Heart right ventricle (tissue), 16 donors: Measurements from ENCODE around the gene FUT2. TPM values are rescaled to one million over a fixed set of nuclear protein-coding genes. Genes with fewer than 3 reads are reported as not detected.

ENCODE experiments used
- ATAC-seq, 8 donors: fragments of 200-7000 bp; cut with Tn5 transposase; one replicate each; pipeline ENCODE4 v1.9.1; 2020; ENCODE audit warnings: mild to moderate bottlenecking in 8 of 8, moderate library complexity in 8 of 8, moderate number of reproducible peaks in 1 of 8
- DNase-seq, 2 donors: peaks; one replicate each; pipeline ENCODE4 v3.0.0-alpha.2; 2020
- H3K27ac ChIP-seq, 10 donors: fragments of 200-600 bp; sonication (generic) in 2 of 10; one replicate each; pipeline versions ENCODE4 v1.5.0 to v1.8.0; 2020 to 2022; ENCODE audit warnings: mild to moderate bottlenecking in 3 of 10
- H3K27me3 ChIP-seq, 7 donors: fragments of 200-600 bp; one replicate each; pipeline ENCODE4 v1.8.0; 2021 to 2022; ENCODE audit warnings: mild to moderate bottlenecking in 2 of 7
- H3K36me3 ChIP-seq, 9 donors: fragments of 200-600 bp; sonication (generic) in 1 of 9; one replicate each; pipeline versions ENCODE4 v1.5.0 to v1.8.0; 2020 to 2022; ENCODE audit warnings: mild to moderate bottlenecking in 2 of 9
- H3K4me1 ChIP-seq, 9 donors: fragments of 200-600 bp; sonication (generic) in 1 of 9; one replicate each; pipeline versions ENCODE4 v1.5.0 to v1.8.0; 2020 to 2022; ENCODE audit warnings: mild to moderate bottlenecking in 4 of 9
- H3K4me3 ChIP-seq, 10 donors: fragments of 200-600 bp; sonication (generic) in 2 of 10; one replicate each; pipeline versions ENCODE4 v1.5.0 to v1.8.0; 2020 to 2022; ENCODE audit warnings: mild to moderate bottlenecking in 7 of 10, moderate library complexity in 2 of 10
- H3K9me3 ChIP-seq, 11 donors: fragments of 200-600 bp in 10 of 11; sonication (generic) in 2 of 11; one replicate each; pipeline versions ENCODE4 v1.5.0 to v1.8.0; 2013 to 2022; ENCODE audit warnings: mild to moderate bottlenecking in 2 of 11, control low read depth in 1 of 11, moderate library complexity in 1 of 11
- WGBS, 2 donors: extraction: QIAGEN DNeasy Blood & Tissue Kit; methylation state at CpG; one replicate each; pipeline ENCODE4 v1.1.7; 2013; ENCODE audit warnings: inconsistent platforms in 1 of 2; 5-methylcytosine and 5-hydroxymethylcytosine counted together
- intact Hi-C, 10 donors: fragments of 100-400 bp; cut with DNase I; formaldehyde crosslinking; loops; one replicate each; pipeline versions ENCODE4 v1.11.1 to v1.14.2; 2022
- polyA plus RNA-seq, 2 donors: library from polyadenylated mRNA; stranded (reverse); fragments of 200-250 nt; gene quantifications; one replicate each; pipeline ENCODE4 v1.2.3, GENCODE V29; 2013
- total RNA-seq, 10 donors: library from RNA; stranded (reverse); fragmentation: NEBNext Ultra II Directional in 3 of 10; extraction: Animal tissue kit (Norgen Biotek cat#: 25700) in 3 of 10; gene quantifications; one replicate each; pipeline versions ENCODE4 v1.2.1 to v1.2.4, GENCODE V29; 2021 to 2023
- TF ChIP-seq, protein P1 (sequence below), 9 donors: fragments of 200-600 bp; sonication (generic) in 2 of 9; IDR thresholded peaks; one replicate each; pipeline versions ENCODE4 v1.5.0 to v1.8.0; 2021 to 2022; ENCODE audit warnings: antibody characterized with exemption in 9 of 9, mild to moderate bottlenecking in 5 of 9, moderate library complexity in 1 of 9
- donor health status: Arrhythmogenic right ventricular cardiomyopathy.
- donor health status: ischemic (EF 13 %, LVEDD 7.1; RV severe dilation, severe dysfunction).
- donor health status: healthy with polysubstance abuse.
- donor health status: DM: no; HTN: yes; CAD: no.
- donor health status: DM: no; HTN: no; CAD: no.
- donor health status: ischemic (EF 25% LVEDD 6.9; RV normal size, moderate dysfunction).
- donor health status: ischemic (EF 25% LVEDD 5.7; RV mildly dilated, moderate dysfunction).
- donor health status: healthy.
- donor health status: DM: yes; HTN: yes; CAD: no.
- donor health status: Ischemic cardiomyopathy.
- donor health status: ischemic (EF 35%, LVEDD 5.7; RV mildly dilated, moderate dysfunction).
- donor health status: nonischemic (EF 11% LVEDD 7.7; RV severe dilation, severe dysfunction).
- donor health status: DM: yes; HTN: yes; CAD: no.
- donor health status: PGD.
- donor health status: ischemic (EF 29% LVEDD 5.4; RV normal size, mild dysfunction).
- donor health status: nonischemic (EF 23%, LVEDD 6.1; RV moderate dilation, normal function).

FUT2 gene
- total and polyA plus RNA-seq, 12 donors, result 0.07 TPM; not detected in 11

DNA sequence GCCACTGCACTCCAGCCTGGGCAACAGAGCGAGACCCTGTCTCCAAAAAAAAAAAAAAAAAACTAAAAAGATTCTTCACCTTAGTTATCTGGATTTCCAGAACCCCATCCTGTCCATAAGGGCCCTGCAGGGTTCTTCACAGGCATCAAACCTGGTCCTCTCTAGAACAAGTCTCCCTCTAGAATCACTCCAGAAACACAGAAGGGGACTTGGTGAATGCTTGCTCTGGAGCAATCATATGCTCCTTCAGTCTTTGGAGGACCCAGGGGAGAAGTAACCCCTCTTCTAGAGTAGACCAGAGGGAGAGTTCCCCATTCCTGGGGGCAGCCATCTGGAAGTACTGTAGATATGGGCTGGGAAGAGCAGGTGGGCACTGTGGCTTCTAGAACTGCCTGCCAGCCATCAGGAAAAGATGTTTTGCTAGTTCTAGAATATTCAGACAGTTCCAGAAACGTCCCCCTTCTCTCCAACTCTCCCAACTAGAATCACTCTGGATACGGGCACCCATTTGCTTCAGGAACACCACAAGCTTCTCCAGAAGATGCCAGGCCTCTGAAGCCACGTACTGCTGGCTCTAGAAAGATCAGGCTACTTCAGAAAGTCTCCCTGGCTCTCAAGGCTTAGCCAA, 53.9 kb downstream of the FUT2 start:
- intact Hi-C loops, result no loop called here
- Histone ChIP-seq H3K36me3 (peaks cover 0 to 28% (median 0%) of the 10 kb centered on the region in 9 donors), H3K9me3 (no peaks in the 10 kb centered on the region), H3K4me3 (no peak overlapping the region), H3K27ac (peak overlapping the region in 1 of 10 donors; percentile 6), H3K4me1 (peaks cover 9 to 57% (median 37%) of the 10 kb centered on the region in 9 donors), H3K27me3 (peaks cover 0 to 56% (median 23%) of the 10 kb centered on the region in 7 donors)
- ATAC-seq (no peak), DNase-seq (no peak)
- WGBS, 2 donors, result 77 to 83% methylated on average over 4 of the region's 4 CpGs
- TF ChIP-seq, protein P1, sequence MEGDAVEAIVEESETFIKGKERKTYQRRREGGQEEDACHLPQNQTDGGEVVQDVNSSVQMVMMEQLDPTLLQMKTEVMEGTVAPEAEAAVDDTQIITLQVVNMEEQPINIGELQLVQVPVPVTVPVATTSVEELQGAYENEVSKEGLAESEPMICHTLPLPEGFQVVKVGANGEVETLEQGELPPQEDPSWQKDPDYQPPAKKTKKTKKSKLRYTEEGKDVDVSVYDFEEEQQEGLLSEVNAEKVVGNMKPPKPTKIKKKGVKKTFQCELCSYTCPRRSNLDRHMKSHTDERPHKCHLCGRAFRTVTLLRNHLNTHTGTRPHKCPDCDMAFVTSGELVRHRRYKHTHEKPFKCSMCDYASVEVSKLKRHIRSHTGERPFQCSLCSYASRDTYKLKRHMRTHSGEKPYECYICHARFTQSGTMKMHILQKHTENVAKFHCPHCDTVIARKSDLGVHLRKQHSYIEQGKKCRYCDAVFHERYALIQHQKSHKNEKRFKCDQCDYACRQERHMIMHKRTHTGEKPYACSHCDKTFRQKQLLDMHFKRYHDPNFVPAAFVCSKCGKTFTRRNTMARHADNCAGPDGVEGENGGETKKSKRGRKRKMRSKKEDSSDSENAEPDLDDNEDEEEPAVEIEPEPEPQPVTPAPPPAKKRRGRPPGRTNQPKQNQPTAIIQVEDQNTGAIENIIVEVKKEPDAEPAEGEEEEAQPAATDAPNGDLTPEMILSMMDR (IDR thresholded peaks at IDR 0.05), result no peak

DNA sequence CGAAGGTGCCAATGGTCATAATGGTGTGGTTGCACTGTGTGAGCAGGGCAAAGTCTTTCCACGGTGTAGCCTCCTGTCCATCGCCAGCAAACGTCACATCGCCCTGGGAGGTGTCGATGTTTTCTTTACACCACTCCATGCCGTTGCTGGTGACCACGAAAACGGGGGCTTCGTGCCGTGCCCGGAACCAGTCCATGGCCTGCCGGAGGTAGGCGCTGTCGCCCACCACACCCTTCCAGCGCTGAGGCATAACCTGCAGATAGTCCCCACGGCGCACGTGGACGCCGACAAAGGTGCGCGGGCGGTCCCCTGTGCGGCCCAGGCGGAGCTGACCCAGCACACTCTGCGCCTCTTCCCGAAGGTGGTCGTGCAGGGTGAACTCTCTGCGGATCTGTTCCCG, 54.6 kb downstream of the FUT2 start:
- TF ChIP-seq, protein P1 (IDR thresholded peaks at IDR 0.05), result no peak
- intact Hi-C loops, result no loop called here
- Histone ChIP-seq H3K4me3 (peak overlapping the region in 3 of 10 donors; percentile 64 to 66 (median 65)), H3K4me1 (peaks cover 9 to 57% (median 36%) of the 10 kb centered on the region in 9 donors), H3K9me3 (no peaks in the 10 kb centered on the region), H3K27ac (peak overlapping the region in 2 of 10 donors; percentile 80 to 89), H3K27me3 (peaks cover 0 to 55% (median 23%) of the 10 kb centered on the region in 7 donors), H3K36me3 (peaks cover 0 to 28% (median 0%) of the 10 kb centered on the region in 9 donors)
- DNase-seq, result no peak
- ATAC-seq, result no peak
- WGBS, 2 donors, result 93 to 96% methylated on average over 31 of the region's 31 CpGs

DNA sequence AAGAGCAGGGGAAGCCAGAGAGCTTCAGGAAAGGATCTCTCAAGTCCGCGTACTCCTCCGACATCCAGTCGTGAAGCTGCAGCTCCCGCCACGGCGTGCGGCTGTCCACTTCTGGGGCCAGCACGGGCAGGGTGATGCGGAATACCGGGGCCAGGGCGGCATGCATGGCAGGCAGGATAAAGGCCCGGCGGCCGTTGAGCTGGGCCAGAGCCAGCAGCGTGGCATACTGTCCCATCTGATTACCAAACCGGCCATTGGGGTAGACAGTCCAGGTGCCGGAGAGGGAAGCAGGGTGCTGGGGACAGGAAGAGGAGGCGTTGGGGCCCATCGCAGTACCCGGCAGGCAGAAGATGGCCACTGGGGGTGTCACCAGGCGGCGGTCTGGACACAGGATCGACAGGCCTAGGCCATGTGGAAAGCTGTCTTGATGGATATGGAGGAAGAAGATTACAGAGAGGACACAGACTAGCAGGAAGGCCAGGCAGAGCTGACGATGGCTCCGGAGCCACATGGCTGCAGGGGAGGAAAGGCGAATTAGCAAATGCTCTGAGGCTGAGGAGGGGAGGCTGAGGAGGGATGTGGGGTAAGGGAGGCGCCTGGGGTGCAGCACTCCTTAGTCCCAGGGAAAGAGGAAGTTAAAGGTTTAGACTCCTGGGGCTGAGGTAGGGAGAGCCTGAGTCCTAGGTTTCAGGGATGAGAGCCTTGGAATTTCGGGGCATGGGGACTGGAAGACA, 55.2 kb downstream of the FUT2 start:
- TF ChIP-seq, protein P1 (IDR thresholded peaks at IDR 0.05), result no peak
- Histone ChIP-seq H3K27me3 (peaks cover 0 to 49% (median 21%) of the 10 kb centered on the region in 7 donors), H3K27ac (peak overlapping the region in 8 of 10 donors; percentile 62 to 89 (median 82)), H3K36me3 (peaks cover 0 to 28% (median 0%) of the 10 kb centered on the region in 9 donors), H3K4me1 (peaks cover 9 to 57% (median 34%) of the 10 kb centered on the region in 9 donors), H3K9me3 (no peaks in the 10 kb centered on the region), H3K4me3 (peak overlapping the region in 9 of 10 donors; percentile 32 to 66 (median 61))
- ATAC-seq (no peak), DNase-seq (no peak)
- intact Hi-C loops, result no loop called here
- WGBS, 2 donors, result 78 to 84% methylated on average over 29 of the region's 29 CpGs

DNA sequence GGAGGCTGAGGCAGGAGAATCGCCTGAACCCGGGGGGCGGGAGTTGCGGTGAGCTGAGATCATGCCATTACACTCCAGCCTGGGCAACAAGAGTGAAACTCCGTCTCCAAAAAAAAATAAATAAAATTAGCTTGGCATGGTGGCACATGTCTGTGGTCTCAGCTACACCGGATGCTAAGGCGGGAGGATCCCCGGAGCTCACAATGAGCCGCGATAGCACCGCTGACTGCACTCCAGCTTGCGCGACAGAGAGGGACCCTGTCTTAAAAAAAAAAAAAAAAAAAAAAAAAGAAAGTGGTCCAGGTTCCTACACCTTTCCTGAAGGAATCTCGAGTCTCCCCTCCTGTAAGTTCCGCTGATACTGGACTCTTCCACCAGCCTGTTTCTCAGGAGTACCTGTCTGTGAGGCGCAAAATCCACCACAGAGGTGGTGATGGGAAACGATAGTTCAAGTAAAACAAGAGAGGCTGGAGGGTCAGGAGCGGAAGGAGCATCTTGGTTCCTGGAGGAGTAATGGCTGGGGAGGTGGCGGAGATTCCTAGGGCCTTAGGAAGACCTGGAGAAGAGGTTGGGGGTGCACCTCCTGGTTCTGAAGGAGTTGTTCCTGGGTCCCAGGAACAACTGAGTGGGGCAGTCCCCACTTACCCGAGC, 56.2 kb downstream of the FUT2 start:
- H3K27me3 ChIP-seq, result peaks cover 0 to 39% (median 19%) of the 10 kb centered on the region in 7 donors
- ATAC-seq, result peak in 2 of 8 donors; percentile 29 to 38

More for the DNA sequence above, 56.2 kb downstream of the FUT2 start:
- Histone ChIP-seq H3K27ac (peak overlapping the region; percentile 62 to 89 (median 79)), H3K4me1 (peaks cover 9 to 47% (median 27%) of the 10 kb centered on the region in 9 donors), H3K36me3 (peaks cover 0 to 28% (median 0%) of the 10 kb centered on the region in 9 donors), H3K9me3 (no peaks in the 10 kb centered on the region), H3K4me3 (peak overlapping the region; percentile 27 to 66 (median 58))
- TF ChIP-seq, protein P1 (IDR thresholded peaks at IDR 0.05), result no peak
- 24% methylated on average over 20 of the region's 20 CpGs for WGBS, 2 donors
- intact Hi-C loops, result no loop called here
- DNase-seq, result no peak
